OCI-LY1 (cell line): ENCODE data around the gene HJURP.

ENCODE experiments used
- EZH2 ChIP-seq: fragments of 200-600 bp; sonication (generic), shearing (Covaris generic); IDR thresholded peaks from 2 replicates; pipeline ENCODE4 v1.8.0; 2017; ENCODE audit warnings: borderline replicate concordance, mixed run types, mild to moderate bottlenecking, antibody characterized with exemption, low read length, moderate library complexity, mixed read lengths
- TF ChIP-seq, protein P1 (sequence below): fragments of 200-600 bp; sonication (generic), shearing (Covaris generic); IDR thresholded peaks from 2 replicates; pipeline ENCODE4 v1.5.1; 2017; ENCODE audit warnings: mild to moderate bottlenecking, antibody characterized with exemption, low read length, moderate library complexity, mixed read lengths

GRCh38 chr2:233791883-233792329, 62.4 kb downstream of the HJURP start:
- TF ChIP-seq, protein P1, sequence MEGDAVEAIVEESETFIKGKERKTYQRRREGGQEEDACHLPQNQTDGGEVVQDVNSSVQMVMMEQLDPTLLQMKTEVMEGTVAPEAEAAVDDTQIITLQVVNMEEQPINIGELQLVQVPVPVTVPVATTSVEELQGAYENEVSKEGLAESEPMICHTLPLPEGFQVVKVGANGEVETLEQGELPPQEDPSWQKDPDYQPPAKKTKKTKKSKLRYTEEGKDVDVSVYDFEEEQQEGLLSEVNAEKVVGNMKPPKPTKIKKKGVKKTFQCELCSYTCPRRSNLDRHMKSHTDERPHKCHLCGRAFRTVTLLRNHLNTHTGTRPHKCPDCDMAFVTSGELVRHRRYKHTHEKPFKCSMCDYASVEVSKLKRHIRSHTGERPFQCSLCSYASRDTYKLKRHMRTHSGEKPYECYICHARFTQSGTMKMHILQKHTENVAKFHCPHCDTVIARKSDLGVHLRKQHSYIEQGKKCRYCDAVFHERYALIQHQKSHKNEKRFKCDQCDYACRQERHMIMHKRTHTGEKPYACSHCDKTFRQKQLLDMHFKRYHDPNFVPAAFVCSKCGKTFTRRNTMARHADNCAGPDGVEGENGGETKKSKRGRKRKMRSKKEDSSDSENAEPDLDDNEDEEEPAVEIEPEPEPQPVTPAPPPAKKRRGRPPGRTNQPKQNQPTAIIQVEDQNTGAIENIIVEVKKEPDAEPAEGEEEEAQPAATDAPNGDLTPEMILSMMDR: no peak
- no peak for TF ChIP-seq EZH2
